Endothelial cell of umbilical vein (primary cell): ENCODE data around the gene NPPC. TPM values are rescaled to one million over a fixed set of nuclear protein-coding genes. Genes with fewer than 3 reads are reported as not detected.

Source experiments
- BruUV-seq: library from RNA; stranded (reverse); fragments of 400-500 nt; replicated peaks from 2 replicates; lab custom pipeline; 2021; lab: Mats Ljungman, UMichigan
- CTCF ChIA-PET: fragments of 300-600, 350-600 bp; sonication (Branson Sonifier 250); formaldehyde crosslinking; loops from one replicate; lab custom pipeline; 2021; ENCODE audit warnings: antibody characterized with exemption, inconsistent platforms; lab: Charles Lee
- POLR2A ChIA-PET: fragments of 300-600, 350-600 bp; sonication (Branson Sonifier 250); formaldehyde crosslinking; loops from one replicate; lab custom pipeline; 2021; ENCODE audit warnings: antibody characterized with exemption, inconsistent platforms; lab: Charles Lee
- DNase-seq: peaks from one replicate; pipeline ENCODE4 v3.0.0-alpha.2; 2011; ENCODE audit warnings: low read depth, low spot score
- FAIRE-seq: peaks from 2 replicates; lab custom pipeline; 2011; peaks lifted over from hg19 to GRCh38; lab: Jason Lieb, UNC
- H2AFZ ChIP-seq: 2 replicates; pipeline ENCODE4 v1.6.0; 2012; ENCODE audit warnings: low read depth, low read length, control low read depth, inconsistent platforms
- H3K27ac ChIP-seq: 2 replicates; pipeline ENCODE4 v1.5.1; 2011; ENCODE audit warnings: low read depth, mild to moderate bottlenecking, control low read depth, low read length, moderate library complexity; ENCODE audit not compliant: insufficient read depth
- H3K27me3 ChIP-seq, 2 experiments: 2 replicates each; pipeline versions ENCODE4 v1.6.0 to v1.6.1; 2011; ENCODE audit warnings: low read length in 2 of 2, mixed read lengths in 1 of 2; ENCODE audit not compliant: control insufficient read depth in 2 of 2, insufficient read depth in 2 of 2
- H3K36me3 ChIP-seq, 2 experiments: 2 replicates in 1 of 2; 3 replicates in 1 of 2; pipeline ENCODE4 v1.5.1; 2011; ENCODE audit warnings: low read length in 2 of 2, mild to moderate bottlenecking in 1 of 2, moderate library complexity in 1 of 2; ENCODE audit not compliant: control insufficient read depth in 2 of 2, insufficient read depth in 2 of 2; ENCODE audit errors: extremely low read depth in 1 of 2
- H3K4me1 ChIP-seq: 3 replicates; pipeline ENCODE4 v1.5.1; 2011; ENCODE audit warnings: mild to moderate bottlenecking, low read length; ENCODE audit not compliant: control insufficient read depth, insufficient read depth; ENCODE audit errors: extremely low read depth
- H3K4me2 ChIP-seq: 2 replicates; pipeline ENCODE4 v1.6.1; 2011; ENCODE audit warnings: low read length, control low read depth, mixed read lengths; ENCODE audit not compliant: insufficient read depth
- H3K4me3 ChIP-seq, 3 experiments: fragments of 200-600 bp in 1 of 3; sonication (generic), shearing (Covaris generic) in 1 of 3; replicated peaks in 1 of 3; 2 replicates each; pipeline ENCODE4 v1.5.1; 2011 to 2016; ENCODE audit warnings: control low read depth in 3 of 3, low read length in 3 of 3, mild to moderate bottlenecking in 2 of 3, inconsistent platforms in 1 of 3, low read depth in 1 of 3, moderate library complexity in 1 of 3; ENCODE audit not compliant: insufficient read depth in 1 of 3
- H3K79me2 ChIP-seq: 2 replicates; pipeline ENCODE4 v1.6.0; 2012; ENCODE audit warnings: low read length, inconsistent platforms; ENCODE audit not compliant: control insufficient read depth, insufficient read depth
- H3K9ac ChIP-seq: replicated peaks from 2 replicates; pipeline ENCODE3; 2011; ENCODE audit warnings: low read length, control low read depth; ENCODE audit not compliant: insufficient read depth; ENCODE audit errors: extremely low read depth
- H3K9me1 ChIP-seq: replicated peaks from 3 replicates; pipeline ENCODE4 v1.6.0; 2011; ENCODE audit warnings: mild to moderate bottlenecking, low read length; ENCODE audit not compliant: control insufficient read depth, insufficient read depth; ENCODE audit errors: extremely low read depth
- H3K9me3 ChIP-seq: replicated peaks from 2 replicates; pipeline ENCODE4 v1.5.1; 2012; ENCODE audit warnings: low read length, inconsistent platforms; ENCODE audit not compliant: control insufficient read depth, insufficient read depth
- H4K20me1 ChIP-seq: replicated peaks from 2 replicates; pipeline ENCODE3; 2011; ENCODE audit warnings: mild to moderate bottlenecking, low read length; ENCODE audit not compliant: control insufficient read depth, insufficient read depth; ENCODE audit errors: extremely low read depth
- EZH2 ChIP-seq: IDR thresholded peaks from 2 replicates; pipeline ENCODE4 v1.6.1; 2012; ENCODE audit warnings: borderline replicate concordance, low read depth, mild to moderate bottlenecking, moderate library complexity, low read length, inconsistent platforms; ENCODE audit not compliant: severe bottlenecking
- FOS ChIP-seq: IDR thresholded peaks from 2 replicates; pipeline ENCODE4 v1.6.1; 2011; ENCODE audit warnings: mild to moderate bottlenecking, low read length, moderate library complexity, borderline replicate concordance; ENCODE audit not compliant: insufficient read depth
- GATA2 ChIP-seq: IDR thresholded peaks from 2 replicates; pipeline ENCODE4 v1.7.0; 2011; ENCODE audit warnings: low read depth, mild to moderate bottlenecking, moderate library complexity, mixed read lengths, low read length; ENCODE audit not compliant: insufficient read length, insufficient read depth
- JUN ChIP-seq: IDR thresholded peaks from 2 replicates; pipeline ENCODE4 v1.6.1; 2011; ENCODE audit warnings: borderline replicate concordance, low read depth; ENCODE audit not compliant: insufficient read length, insufficient read depth
- MYC ChIP-seq: IDR thresholded peaks from one replicate; pipeline ENCODE4 v1.6.1; 2011; ENCODE audit warnings: mild to moderate bottlenecking, low read depth, low read length
- POLR2A ChIP-seq: IDR thresholded peaks from 2 replicates; pipeline ENCODE4 v1.6.1; 2012; ENCODE audit warnings: low read depth, mild to moderate bottlenecking, control low read depth, low read length
- POLR2AphosphoS5 ChIP-seq: IDR thresholded peaks from 2 replicates; pipeline ENCODE4 v1.6.1; 2012; ENCODE audit warnings: low read depth, mild to moderate bottlenecking, control low read depth, low read length, moderate library complexity; ENCODE audit not compliant: insufficient read depth
- dilution Hi-C: fragments of 300-500 bp; cut with MboI; formaldehyde crosslinking; loops from one replicate; pipeline ENCODE4 v1.15.0; 2019; ENCODE audit warnings: low sequenced_read_pairs; ENCODE audit not compliant: extremely low pct_ligation_motif_present
- intact Hi-C: fragments of 100-400 bp; cut with micrococcal nuclease; formaldehyde crosslinking; loops from one replicate; pipeline ENCODE4 v1.10.0; 2022
- polyA plus RNA-seq, 4 experiments: library from polyadenylated mRNA; depleted of rRNA in 3 of 4; stranded (reverse) in 3 of 4; unstranded in 1 of 4; fragments of >200 nt; gene quantifications; 2 replicates each; pipeline versions ENCODE4 v1.2.1 to v1.2.3, GENCODE V29; 2011 to 2012; ENCODE audit warnings: missing spikeins in 1 of 4
- total RNA-seq: library from RNA; stranded (reverse); gene quantifications from 2 replicates; pipeline ENCODE4 v1.2.3, GENCODE V29; 2021
- TF ChIP-seq, protein P1 (sequence below): IDR thresholded peaks from 2 replicates; pipeline ENCODE4 v1.6.1; 2011; ENCODE audit not compliant: insufficient read depth, insufficient read length
- TF ChIP-seq, protein P2 (sequence below), 2 donors: IDR thresholded peaks; 1 replicate in 1 of 2; 2 replicates in 1 of 2; pipeline ENCODE4 v1.5.1; 2011; ENCODE audit warnings: low read length in 2 of 2, mild to moderate bottlenecking in 2 of 2, moderate library complexity in 2 of 2, control low read depth in 1 of 2, inconsistent platforms in 1 of 2, low read depth in 1 of 2; ENCODE audit not compliant: insufficient read depth in 1 of 2; ENCODE audit errors: extremely low read depth in 1 of 2

Gene NPPC
- total and polyA plus RNA-seq, 2 donors (not counting 3 experiments of a cell fraction or from before 2014, with no cell fraction given): not detected

DNA sequence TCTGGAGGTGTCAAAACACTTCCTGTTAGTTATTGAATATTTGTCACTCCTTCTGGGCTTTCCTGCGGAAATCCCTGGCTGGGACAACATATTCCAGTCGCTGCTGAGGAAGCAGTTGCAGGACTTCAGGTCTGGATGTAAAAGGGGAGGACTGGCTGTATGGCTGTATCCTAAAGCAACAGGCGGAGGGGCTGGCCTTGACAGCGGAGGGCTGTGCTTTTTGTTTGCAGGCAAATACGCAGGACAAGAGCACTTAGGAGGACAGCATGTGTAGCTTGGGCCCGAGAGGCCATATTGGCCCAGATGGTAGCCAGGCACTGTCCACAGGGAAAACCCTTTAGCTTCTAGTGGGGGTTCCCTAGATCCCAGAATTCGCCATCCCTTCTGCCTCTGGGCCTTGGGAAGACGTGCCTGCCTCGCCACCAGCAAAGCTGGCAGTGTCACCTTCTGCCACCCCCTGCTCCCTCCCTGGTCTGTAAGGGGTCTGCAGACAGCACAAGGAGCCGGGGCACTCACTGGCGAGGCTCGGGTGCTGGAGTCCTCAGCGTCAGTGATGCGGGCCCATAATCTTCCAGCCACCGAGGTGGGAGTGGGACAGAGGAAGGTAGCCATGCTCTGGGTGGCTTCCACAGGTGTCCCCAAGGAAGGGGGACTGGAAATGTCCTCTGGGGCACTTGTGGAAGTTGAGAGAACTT is 6.7 kb downstream of the NPPC start:
- POLR2A ChIA-PET: no interaction called here
- FAIRE-seq (no peak), DNase-seq (no peak)
- Histone ChIP-seq H3K4me3 (no peak overlapping the region), H4K20me1 (no peaks in the 10 kb centered on the region), H3K27me3 (peaks cover 16 to 24% of the 10 kb centered on the region in 2 experiments), H3K4me2 (no peak overlapping the region), H3K9me3 (no peaks in the 10 kb centered on the region), H3K27ac (no peak overlapping the region), H2AFZ (no peak overlapping the region), H3K79me2 (no peaks in the 10 kb centered on the region), H3K9me1 (no peaks in the 10 kb centered on the region), H3K4me1 (no peaks in the 10 kb centered on the region), H3K36me3 (no peaks in the 10 kb centered on the region), H3K9ac (no peak overlapping the region)
- intact Hi-C loops: no loop called here
- dilution Hi-C loops: no loop called here
- TF ChIP-seq EZH2 (no peak), GATA2 (no peak), MYC (no peak), POLR2AphosphoS5 (no peak), JUN (no peak), POLR2A (no peak), FOS (no peak)
- TF ChIP-seq, protein P1, sequence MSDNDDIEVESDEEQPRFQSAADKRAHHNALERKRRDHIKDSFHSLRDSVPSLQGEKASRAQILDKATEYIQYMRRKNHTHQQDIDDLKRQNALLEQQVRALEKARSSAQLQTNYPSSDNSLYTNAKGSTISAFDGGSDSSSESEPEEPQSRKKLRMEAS: no peak
- TF ChIP-seq, protein P2, sequence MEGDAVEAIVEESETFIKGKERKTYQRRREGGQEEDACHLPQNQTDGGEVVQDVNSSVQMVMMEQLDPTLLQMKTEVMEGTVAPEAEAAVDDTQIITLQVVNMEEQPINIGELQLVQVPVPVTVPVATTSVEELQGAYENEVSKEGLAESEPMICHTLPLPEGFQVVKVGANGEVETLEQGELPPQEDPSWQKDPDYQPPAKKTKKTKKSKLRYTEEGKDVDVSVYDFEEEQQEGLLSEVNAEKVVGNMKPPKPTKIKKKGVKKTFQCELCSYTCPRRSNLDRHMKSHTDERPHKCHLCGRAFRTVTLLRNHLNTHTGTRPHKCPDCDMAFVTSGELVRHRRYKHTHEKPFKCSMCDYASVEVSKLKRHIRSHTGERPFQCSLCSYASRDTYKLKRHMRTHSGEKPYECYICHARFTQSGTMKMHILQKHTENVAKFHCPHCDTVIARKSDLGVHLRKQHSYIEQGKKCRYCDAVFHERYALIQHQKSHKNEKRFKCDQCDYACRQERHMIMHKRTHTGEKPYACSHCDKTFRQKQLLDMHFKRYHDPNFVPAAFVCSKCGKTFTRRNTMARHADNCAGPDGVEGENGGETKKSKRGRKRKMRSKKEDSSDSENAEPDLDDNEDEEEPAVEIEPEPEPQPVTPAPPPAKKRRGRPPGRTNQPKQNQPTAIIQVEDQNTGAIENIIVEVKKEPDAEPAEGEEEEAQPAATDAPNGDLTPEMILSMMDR (IDR thresholded peaks at IDR 0.05; ENCODE audit: extremely low read depth in 1 of 2, insufficient read depth in 1 of 2, low read depth in 1 of 2, low read length in 2 of 2): no peak
- CTCF ChIA-PET: interaction anchor here (0.7 to 1.5 kb wide), 2 partner anchors 19 to 228 kb away, joined by 3 to 4 read pairs; no protein-coding TSS in a partner anchor
- BruUV-seq: no TSS peak
